ENCODE results near the gene EPS8. TPM values are rescaled to one million over a fixed set of nuclear protein-coding genes. Genes with fewer than 3 reads are reported as not detected.

EPS8 gene
- polyA plus RNA-seq, 6 donors from 2014 or later, result 0.49 to 1.3 (median 0.90) TPM

GRCh38 chr12:15787778-15788177, 1.4 kb downstream of the EPS8 start:
- DNase-seq (no peak), ATAC-seq (ENCODE audit: low read depth in 2 of 2) (no peak)
- Mint-ChIP-seq H3K4me1 (peaks cover 13 to 17% (median 15%) of the 10 kb centered on the region in 3 donors), H3K27ac (no peak overlapping the region), H3K4me3 (peak overlapping the region in 6 of 8 donors; percentile 88 to 97 (median 92)), H3K9me3 (no peaks in the 10 kb centered on the region), H3K27me3 (peaks cover 38 to 64% (median 57%) of the 10 kb centered on the region in 3 donors), H3K36me3 (no peaks in the 10 kb centered on the region)

DNA sequence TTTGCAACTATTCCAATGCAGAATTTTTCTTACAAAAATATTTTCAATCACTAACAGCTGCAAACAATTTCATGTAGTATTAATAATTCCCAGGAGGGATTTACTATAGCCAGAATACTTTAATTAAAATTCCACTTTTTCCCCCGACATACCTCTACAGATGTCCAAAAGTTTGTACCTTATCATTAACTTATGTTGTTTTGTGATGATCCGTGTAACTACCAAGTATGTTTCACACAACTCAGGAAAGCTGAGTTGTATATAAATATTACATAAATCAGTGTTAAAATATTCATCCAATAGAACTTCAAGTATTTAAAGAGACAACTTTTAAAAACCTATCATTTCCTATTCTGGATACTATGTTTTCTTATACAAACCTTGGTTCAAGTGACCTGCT, 2.4 kb downstream of the EPS8 start:
- Mint-ChIP-seq H3K4me3 (peak overlapping the region in 2 of 8 donors; percentile 2 to 60), H3K9me3 (no peaks in the 10 kb centered on the region), H3K36me3 (no peaks in the 10 kb centered on the region), H3K27ac (no peak overlapping the region), H3K27me3 (peaks cover 42 to 62% (median 50%) of the 10 kb centered on the region in 3 donors), H3K4me1 (peaks cover 13 to 17% (median 15%) of the 10 kb centered on the region in 3 donors)
- ATAC-seq (ENCODE audit: low read depth in 2 of 2), result no peak
- no peak for DNase-seq

DNA sequence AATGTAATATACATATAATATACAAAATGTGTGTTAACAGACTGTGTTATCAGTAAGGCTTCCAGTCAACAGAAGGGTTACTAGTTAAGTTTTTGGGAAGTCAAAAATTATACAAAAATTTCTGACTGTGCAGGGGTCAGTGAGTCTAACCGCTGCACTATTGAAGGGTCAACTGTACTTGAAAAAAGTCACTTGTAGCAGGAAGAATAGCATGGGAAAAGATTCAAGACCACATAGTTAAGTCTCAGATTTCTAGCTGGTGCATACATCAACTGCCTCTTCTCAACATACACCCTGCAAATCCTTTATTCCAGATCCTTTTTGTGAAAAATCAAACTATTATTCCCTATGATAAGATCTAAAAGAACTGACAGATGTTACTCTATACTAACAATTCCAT, 5.9 kb downstream of the EPS8 start:
- Mint-ChIP-seq H3K4me1 (peaks cover 4 to 6% (median 5%) of the 10 kb centered on the region in 3 donors), H3K4me3 (no peak overlapping the region), H3K27ac (no peak overlapping the region), H3K27me3 (peaks cover 43 to 65% (median 54%) of the 10 kb centered on the region in 3 donors), H3K9me3 (no peaks in the 10 kb centered on the region), H3K36me3 (no peaks in the 10 kb centered on the region)
- ATAC-seq (ENCODE audit: low read depth in 2 of 2) (no peak), DNase-seq (no peak)

GRCh38 chr12:15782667-15783066, 6.5 kb downstream of the EPS8 start:
- no peaks in the 10 kb centered on the region for H3K36me3 Mint-ChIP-seq
- no peak overlapping the region for H3K4me3 Mint-ChIP-seq

GRCh38 chr12:15779925-15780324, 9.3 kb downstream of the EPS8 start:
- peak overlapping the region in 1 of 6 donors; percentile 69 for H3K27ac Mint-ChIP-seq
- no peak overlapping the region for H3K4me3 Mint-ChIP-seq
- H3K9me3 Mint-ChIP-seq, result no peaks in the 10 kb centered on the region
- H3K36me3 Mint-ChIP-seq, result no peaks in the 10 kb centered on the region
- peaks cover 39 to 54% (median 45%) of the 10 kb centered on the region in 3 donors for H3K27me3 Mint-ChIP-seq
- H3K4me1 Mint-ChIP-seq, result no peaks in the 10 kb centered on the region
- ATAC-seq (ENCODE audit: low read depth in 2 of 2) (no peak), DNase-seq (no peak)

More at GRCh38 chr12:15782667-15783066, 6.5 kb downstream of the EPS8 start:
- no peaks in the 10 kb centered on the region for H3K4me1 Mint-ChIP-seq
- no peaks in the 10 kb centered on the region for H3K9me3 Mint-ChIP-seq
- DNase-seq (no peak), ATAC-seq (ENCODE audit: low read depth in 2 of 2) (no peak)
- peaks cover 38 to 62% (median 49%) of the 10 kb centered on the region in 3 donors for H3K27me3 Mint-ChIP-seq
- H3K27ac Mint-ChIP-seq, result no peak overlapping the region

GRCh38 chr12:15778126-15778525, 11.1 kb downstream of the EPS8 start:
- Mint-ChIP-seq H3K9me3 (no peaks in the 10 kb centered on the region), H3K27ac (no peak overlapping the region), H3K36me3 (no peaks in the 10 kb centered on the region), H3K27me3 (peaks cover 29 to 47% (median 37%) of the 10 kb centered on the region in 3 donors), H3K4me3 (no peak overlapping the region), H3K4me1 (no peaks in the 10 kb centered on the region)
- ATAC-seq (ENCODE audit: low read depth in 2 of 2) (no peak), DNase-seq (no peak)

GRCh38 chr12:15777355-15778012, 11.7 kb downstream of the EPS8 start:
- DNase-seq (no peak), ATAC-seq (ENCODE audit: low read depth in 2 of 2) (no peak)
- H3K9me3 Mint-ChIP-seq, result no peaks in the 10 kb centered on the region
- H3K36me3 Mint-ChIP-seq, result no peaks in the 10 kb centered on the region
- H3K4me1 Mint-ChIP-seq, result no peaks in the 10 kb centered on the region
- no peak overlapping the region for H3K27ac Mint-ChIP-seq
- H3K27me3 Mint-ChIP-seq, result peaks cover 24 to 41% (median 33%) of the 10 kb centered on the region in 3 donors
- H3K4me3 Mint-ChIP-seq, result no peak overlapping the region

DNA sequence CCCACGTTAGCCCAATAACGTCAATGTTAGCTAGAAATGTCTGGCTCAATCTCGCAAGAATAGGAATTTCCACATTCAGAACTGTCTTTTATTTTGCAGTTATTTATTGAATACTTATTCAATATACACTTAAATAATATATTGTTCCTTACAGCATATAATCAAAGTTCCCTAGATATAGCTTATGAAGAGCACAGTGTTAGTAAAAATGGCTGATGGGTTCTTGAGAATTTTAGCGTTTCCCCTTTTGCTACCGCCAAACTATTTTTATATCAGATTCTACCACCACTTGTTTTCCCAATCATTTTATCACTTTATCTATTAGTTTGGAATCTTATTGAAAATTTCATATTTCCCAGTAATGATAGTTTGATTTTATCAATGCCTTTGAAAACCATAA, 12.7 kb downstream of the EPS8 start:
- no peak for DNase-seq
- Mint-ChIP-seq H3K27ac (no peak overlapping the region), H3K27me3 (peaks cover 24 to 35% (median 29%) of the 10 kb centered on the region in 3 donors), H3K4me1 (no peaks in the 10 kb centered on the region), H3K4me3 (no peak overlapping the region), H3K36me3 (no peaks in the 10 kb centered on the region), H3K9me3 (no peaks in the 10 kb centered on the region)
- ATAC-seq (ENCODE audit: low read depth in 2 of 2), result no peak

GRCh38 chr12:15774819-15775218, 14.4 kb downstream of the EPS8 start:
- Mint-ChIP-seq H3K27ac (no peak overlapping the region), H3K4me1 (no peaks in the 10 kb centered on the region), H3K27me3 (peaks cover 18 to 27% (median 18%) of the 10 kb centered on the region in 3 donors), H3K4me3 (no peak overlapping the region), H3K36me3 (no peaks in the 10 kb centered on the region), H3K9me3 (no peaks in the 10 kb centered on the region)
- no peak for DNase-seq
- no peak for ATAC-seq (ENCODE audit: low read depth in 2 of 2)

GRCh38 chr12:15772405-15773018, 16.7 kb downstream of the EPS8 start:
- H3K9me3 Mint-ChIP-seq, result no peaks in the 10 kb centered on the region
- no peak overlapping the region for H3K4me3 Mint-ChIP-seq
- H3K27ac Mint-ChIP-seq, result peak overlapping the region in 1 of 6 donors; percentile 3
- H3K36me3 Mint-ChIP-seq, result no peaks in the 10 kb centered on the region
- DNase-seq, result no peak
- no peak for ATAC-seq (ENCODE audit: low read depth in 2 of 2)
- peaks cover 8 to 21% (median 15%) of the 10 kb centered on the region in 3 donors for H3K27me3 Mint-ChIP-seq
- no peaks in the 10 kb centered on the region for H3K4me1 Mint-ChIP-seq

DNA sequence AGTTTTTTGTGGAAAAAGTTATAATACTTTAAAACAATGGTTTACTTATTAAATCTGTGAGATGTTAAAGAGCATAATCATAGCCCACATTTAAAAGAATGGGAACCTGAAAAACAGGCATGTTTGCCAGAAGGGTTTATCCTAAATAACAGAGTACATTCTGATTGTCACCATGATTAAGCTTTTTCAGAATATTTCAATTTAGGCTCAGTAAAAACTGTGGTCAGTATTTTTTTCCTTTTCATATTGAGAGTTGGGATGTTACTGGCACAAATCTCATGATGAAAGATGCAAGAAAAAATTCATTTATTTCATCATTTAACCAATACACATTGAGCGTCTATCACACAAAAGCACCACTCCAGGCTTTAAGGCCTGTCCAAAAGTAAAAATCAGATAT, 18.6 kb downstream of the EPS8 start:
- H3K9me3 Mint-ChIP-seq, result no peaks in the 10 kb centered on the region

DNA sequence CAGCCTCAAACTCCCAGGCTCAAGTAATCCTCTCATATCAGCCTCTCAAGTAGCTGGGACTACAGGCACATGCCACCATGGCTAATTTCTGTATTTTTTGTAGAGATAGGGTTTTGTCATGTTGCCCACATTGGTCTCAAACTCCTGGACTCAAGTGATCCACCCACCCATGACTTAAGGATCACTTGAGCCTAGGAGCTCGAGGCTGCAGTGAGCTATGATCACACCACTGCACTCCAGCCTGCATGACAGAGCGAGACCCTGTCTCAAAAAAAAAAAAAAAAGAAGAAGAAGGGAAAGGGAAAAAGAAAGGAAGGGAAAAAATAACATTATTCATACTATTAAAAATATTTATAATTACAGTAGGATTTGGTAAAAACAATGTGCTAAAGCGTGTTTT, 19.2 kb downstream of the EPS8 start:
- DNase-seq, result no peak
- Mint-ChIP-seq H3K9me3 (no peaks in the 10 kb centered on the region), H3K27ac (no peak overlapping the region)

More for the DNA sequence above, 18.6 kb downstream of the EPS8 start:
- Mint-ChIP-seq H3K4me3 (no peak overlapping the region), H3K27ac (no peak overlapping the region), H3K27me3 (peaks cover 0 to 6% (median 4%) of the 10 kb centered on the region in 3 donors), H3K36me3 (no peaks in the 10 kb centered on the region), H3K4me1 (no peaks in the 10 kb centered on the region)
- ATAC-seq (ENCODE audit: low read depth in 2 of 2) (no peak), DNase-seq (no peak)

GRCh38 chr12:15769586-15769985, 19.6 kb downstream of the EPS8 start:
- Mint-ChIP-seq H3K4me1 (no peaks in the 10 kb centered on the region), H3K36me3 (no peaks in the 10 kb centered on the region), H3K27ac (no peak overlapping the region), H3K9me3 (no peaks in the 10 kb centered on the region), H3K27me3 (peaks cover 0 to 6% (median 4%) of the 10 kb centered on the region in 3 donors), H3K4me3 (no peak overlapping the region)
- no peak for DNase-seq
- no peak for ATAC-seq (ENCODE audit: low read depth in 2 of 2)

More for the DNA sequence above, 19.2 kb downstream of the EPS8 start:
- H3K36me3 Mint-ChIP-seq, result no peaks in the 10 kb centered on the region
- ATAC-seq (ENCODE audit: low read depth in 2 of 2), result no peak
- no peak overlapping the region for H3K4me3 Mint-ChIP-seq
- H3K27me3 Mint-ChIP-seq, result peaks cover 0 to 6% (median 4%) of the 10 kb centered on the region in 3 donors
- no peaks in the 10 kb centered on the region for H3K4me1 Mint-ChIP-seq

DNA sequence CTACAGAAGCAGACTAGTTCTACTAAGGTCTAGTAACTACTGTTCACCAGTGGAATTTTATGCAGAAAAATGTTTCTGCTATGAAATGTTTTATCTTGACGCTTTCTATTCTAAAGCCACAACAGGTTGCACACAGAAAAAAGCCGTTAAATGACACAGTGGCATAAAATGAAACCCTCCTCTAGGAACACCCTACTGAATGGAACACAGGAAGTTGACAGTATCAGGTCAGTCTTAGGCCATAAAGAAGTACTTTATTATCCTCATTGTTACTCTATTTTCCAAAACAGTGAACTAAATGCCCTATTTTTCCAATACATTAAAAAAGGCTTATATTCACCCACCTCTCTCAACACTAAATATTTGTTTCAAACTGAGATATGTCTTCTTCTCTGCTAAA, 21.9 kb downstream of the EPS8 start:
- Mint-ChIP-seq H3K4me3 (no peak overlapping the region), H3K9me3 (no peaks in the 10 kb centered on the region), H3K27ac (no peak overlapping the region), H3K27me3 (peaks cover 0 to 17% (median 6%) of the 10 kb centered on the region in 3 donors), H3K36me3 (no peaks in the 10 kb centered on the region), H3K4me1 (no peaks in the 10 kb centered on the region)
- DNase-seq (no peak), ATAC-seq (ENCODE audit: low read depth in 2 of 2) (no peak)

All from naive B cell (primary cell).